HG03196 (cell line): ENCODE data around the gene RMND1.
A peak's percentile ranks its signal among the peaks of the same experiment; 100 is the strongest.
"Not testable (repeated sequence)": the region's sequence is repeated elsewhere in the genome, so short reads cannot be mapped to it uniquely, and the experiment has no call there.

Experiments used
- ATAC-seq: cut with Tn5 transposase; IDR thresholded peaks from one replicate; pipeline ENCODE4 v1.9.1; 2021; ENCODE audit not compliant: unreplicated experiment

The RMND1 gene

GRCh38 chr6:151388236-151388635, 63.7 kb downstream of the RMND1 start:
- no peak for ATAC-seq

DNA sequence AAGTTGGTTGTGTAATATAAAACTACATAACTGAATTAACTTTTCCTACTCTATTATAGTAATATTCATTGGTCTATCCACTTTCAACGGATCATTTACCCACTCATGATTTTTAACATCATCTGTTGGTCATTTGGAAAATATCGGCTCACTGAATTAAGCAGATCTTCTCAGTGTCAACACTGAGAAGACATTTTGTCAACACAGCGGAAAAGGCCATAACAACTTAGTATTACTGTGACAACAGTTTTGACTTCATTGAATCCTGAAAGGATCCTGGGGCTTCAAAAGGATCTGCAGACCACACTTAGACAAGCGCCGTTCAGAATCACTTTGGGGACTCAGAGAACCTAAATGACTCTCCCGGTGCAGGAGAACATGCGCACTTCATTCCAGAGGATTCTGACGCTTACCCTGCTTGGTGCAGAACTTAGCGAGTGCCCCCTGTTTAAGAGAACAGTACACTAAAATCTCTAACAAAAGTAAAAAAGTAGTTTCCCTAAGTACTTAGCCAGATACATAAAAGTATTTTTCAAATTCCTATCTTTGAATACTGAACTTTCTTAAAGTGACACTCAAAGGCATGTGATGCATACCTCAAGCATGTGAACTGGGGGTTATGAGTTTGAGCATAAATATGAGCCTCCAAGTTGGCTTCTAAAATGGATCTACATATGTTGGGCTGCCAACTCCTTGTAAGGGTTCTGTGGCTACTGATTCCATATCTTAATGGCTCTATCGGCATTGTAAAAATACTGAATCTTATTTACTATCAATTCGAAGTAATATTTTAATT, 64.6 kb downstream of the RMND1 start:
- ATAC-seq, result no peak

DNA sequence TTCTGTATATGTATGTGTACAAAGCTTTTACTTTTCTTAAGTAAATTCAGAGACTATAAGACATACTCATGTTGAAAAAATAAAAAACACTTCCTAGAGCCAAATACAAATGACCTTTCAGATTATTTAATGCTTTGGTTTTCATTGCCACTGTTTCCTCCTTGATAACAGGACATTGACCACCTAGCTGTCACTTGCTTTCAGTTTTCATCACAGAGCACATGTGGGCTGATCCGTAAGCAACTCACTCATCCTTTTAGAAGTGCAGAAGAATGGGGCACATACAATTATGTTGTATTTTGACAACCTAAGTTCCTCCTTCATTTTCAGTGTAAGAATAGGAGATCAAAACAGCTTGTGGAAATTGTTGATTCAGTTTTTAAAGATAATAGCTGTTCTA, 66.7 kb downstream of the RMND1 start:
- ATAC-seq, result no peak

DNA sequence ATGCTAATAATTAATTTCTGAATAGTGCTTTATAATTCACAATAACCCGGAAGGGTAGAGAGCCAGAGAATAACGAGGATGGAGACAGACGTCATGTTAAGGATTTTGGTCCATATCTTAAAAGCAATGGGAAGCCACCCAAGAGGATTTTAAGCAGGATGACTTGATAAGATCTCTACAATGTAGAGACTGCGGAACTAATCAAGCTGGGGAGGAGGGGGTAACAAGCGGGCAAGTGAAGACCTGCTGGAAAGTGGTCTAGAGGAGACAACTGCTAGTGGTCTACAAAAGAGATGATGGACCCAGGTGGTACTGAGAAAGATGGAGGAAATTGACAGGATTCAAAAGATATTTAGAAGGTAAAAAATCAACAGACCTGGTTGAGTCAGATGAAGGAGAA, 67.8 kb downstream of the RMND1 start:
- no peak for ATAC-seq

- ATAC-seq, result not testable (repeated sequence)
These were observed 69.3 kb downstream of the RMND1 start for GRCh38 chr6:151382631-151383030.

DNA sequence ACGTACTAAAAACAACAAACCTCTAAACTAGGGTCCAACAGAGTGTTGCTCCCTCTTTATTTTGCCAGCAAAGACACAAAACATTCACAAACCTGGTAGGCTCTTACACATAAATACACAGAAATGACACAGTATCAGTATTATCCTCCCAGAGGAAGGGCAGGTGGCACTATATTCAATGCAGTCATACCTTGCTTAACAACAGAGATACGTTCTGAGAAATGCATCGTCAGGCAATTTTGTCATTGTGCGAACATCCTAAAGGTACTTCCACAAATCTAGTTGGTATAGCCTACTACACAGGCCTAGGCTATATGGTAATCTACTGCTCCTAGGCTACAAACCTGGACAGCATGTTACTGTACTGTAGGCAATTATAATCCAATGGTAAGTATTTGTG, 70.2 kb downstream of the RMND1 start:
- ATAC-seq, result no peak

DNA sequence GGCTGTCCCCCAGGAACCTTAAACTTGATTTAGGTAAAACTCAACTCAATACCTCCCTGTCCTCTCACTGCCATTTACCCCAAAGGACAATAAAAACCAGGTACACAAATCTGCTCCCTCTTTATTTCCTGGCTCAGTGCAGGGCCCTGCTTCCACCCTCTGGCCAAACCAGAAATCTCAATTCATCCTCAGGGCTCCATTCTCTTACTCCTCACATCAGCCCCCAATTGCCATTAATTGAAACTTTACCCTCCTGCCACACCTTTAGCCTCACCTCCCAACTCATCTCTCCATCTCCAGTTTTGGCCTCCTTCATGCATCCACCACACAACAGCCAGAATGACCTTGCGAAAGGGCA, 71.1 kb downstream of the RMND1 start:
- ATAC-seq, result no peak

- peak; percentile 59 for ATAC-seq
These were observed 71.7 kb downstream of the RMND1 start for GRCh38 chr6:151379933-151380847.

DNA sequence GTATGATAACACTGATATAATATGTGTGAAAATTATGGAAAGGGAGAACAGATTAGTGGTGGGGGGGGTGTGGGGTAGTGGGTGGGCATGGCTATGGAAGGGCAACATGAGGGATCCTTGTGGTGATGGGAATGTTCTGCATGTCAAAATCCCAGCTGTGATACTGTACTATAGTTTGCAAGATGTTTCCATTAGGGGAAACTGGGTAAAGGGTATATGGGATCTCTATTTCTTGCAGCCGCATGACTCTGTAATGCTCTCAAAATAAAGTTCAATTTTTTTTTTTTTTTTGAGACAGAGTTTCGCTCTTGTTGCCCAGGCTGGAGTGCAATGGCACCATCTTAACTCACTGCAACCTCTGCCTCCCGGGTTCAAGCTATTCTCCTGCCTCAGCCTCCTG, 74.8 kb downstream of the RMND1 start:
- ATAC-seq, result no peak

DNA sequence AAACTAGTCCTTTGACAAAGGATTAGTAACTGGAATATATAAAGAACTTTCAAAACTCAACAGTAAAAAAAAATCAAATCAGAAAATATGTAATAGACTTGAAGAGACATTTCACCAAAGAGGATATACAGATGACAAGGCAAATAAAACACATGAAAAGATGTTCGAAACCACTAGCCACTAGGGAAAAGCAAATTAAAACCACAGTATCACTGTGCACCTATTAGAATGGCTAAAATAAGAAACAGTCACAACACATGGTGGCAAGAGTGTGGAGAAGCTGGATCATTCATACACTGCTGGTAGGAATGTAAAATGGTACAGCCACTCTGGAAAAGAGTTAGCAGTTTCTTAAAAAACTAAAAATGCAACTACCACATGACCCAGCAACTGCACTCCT, 75.5 kb downstream of the RMND1 start:
- ATAC-seq, result no peak

DNA sequence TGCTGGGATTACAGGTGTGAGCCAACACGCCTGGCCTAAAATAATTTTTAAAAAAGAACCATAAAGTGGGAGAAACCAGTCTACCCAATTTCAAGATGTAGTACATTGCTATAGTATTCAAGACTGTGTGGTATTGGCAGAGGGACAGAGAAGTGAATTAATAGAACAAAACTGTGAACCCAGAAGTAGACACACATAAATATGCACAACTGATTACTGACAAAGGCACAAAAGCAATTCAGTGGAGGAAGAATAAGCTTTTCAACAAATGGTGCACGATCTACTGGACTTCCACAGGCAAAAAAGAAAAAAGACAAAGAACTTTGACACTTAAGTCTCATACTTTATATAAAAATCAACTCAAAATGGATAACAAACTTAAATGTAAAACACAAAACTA, 76.1 kb downstream of the RMND1 start:
- ATAC-seq, result no peak

GRCh38 chr6:151374036-151374683, 77.8 kb downstream of the RMND1 start:
- no peak for ATAC-seq

- ATAC-seq, result no peak
These were observed 79.8 kb downstream of the RMND1 start for GRCh38 chr6:151372164-151372563.

DNA sequence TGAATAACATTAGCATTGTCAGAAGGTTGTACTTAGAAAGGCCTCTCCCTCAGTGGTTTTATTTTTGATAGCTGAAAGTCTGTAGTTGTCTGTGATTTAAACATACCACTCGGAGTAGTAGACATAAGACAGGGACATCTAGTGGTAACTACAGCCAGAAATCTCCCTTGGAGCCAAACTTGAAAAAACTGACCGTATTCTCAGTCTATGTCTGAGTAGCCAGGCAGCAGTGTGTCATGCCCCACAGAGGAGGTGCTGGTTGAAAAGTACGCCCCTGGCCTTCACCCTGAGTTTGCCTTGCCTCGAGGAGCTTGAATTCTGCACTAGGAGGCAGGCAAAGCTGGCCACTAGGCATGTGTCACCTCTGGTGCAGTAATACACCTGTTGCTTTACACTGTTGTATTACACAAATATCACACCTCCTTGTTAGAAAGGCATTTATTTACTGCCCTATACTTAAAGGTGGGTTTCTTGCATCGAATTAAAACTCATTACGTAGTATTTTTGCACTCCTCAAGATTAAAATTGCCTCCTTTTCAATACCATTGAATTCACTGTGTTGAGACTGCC, 81.3 kb downstream of the RMND1 start:
- no peak for ATAC-seq

DNA sequence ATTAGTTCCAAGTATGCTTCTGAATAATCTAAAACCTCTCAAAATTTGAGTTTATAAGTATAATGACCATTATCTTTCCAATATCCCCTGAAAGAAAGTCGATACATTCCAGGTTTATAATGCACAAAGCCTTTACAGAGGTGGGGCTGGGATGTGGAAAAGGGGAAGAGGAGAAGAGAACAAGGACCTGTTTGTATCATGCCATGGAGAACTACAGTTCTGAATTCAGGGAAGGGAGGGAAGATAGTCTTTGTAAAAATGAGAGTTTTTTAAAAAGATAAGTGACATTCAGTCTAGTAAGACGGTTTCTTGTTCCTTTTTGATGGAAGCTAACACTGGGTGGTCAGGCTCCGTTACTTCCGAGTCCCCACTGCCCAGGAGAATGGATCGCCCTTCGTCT, 86.7 kb downstream of the RMND1 start:
- ATAC-seq, result no peak

DNA sequence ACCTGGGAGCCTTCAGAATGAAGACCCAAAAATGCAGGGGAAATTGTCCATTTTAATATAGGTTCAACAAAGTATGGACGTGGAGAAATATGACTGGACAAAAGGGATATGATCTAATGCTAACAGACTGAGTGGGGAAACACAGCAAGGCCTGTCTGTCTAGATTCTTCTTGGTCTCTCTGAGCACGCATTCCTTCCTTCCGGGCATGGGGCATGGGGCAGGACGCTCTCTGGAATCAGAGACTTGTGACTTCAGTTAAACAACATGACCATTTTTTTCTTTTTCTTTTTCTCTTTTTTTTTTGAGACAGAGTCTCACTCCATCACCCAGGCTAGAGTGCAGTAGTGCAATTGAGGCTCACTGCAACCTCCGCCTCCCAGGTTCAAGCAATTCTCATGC, 92.4 kb downstream of the RMND1 start:
- no peak for ATAC-seq

- no peak for ATAC-seq
These were observed 93.5 kb downstream of the RMND1 start for GRCh38 chr6:151358475-151358874.

- ATAC-seq, result no peak
These were observed 94.0 kb downstream of the RMND1 start for GRCh38 chr6:151357758-151358436.

GRCh38 chr6:151356983-151357382, 94.9 kb downstream of the RMND1 start:
- ATAC-seq, result not testable (repeated sequence)
